GM21723 (cell line): ENCODE data around the gene ATP12A.

ENCODE experiments used
- ATAC-seq: cut with Tn5 transposase; IDR thresholded peaks from one replicate; pipeline ENCODE4 v1.9.1; 2021; ENCODE audit warnings: mild to moderate bottlenecking, moderate library complexity; ENCODE audit not compliant: unreplicated experiment

ATP12A gene

GRCh38 chr13:24680258-24680920 lies at the start of gene ATP12A:
ATP12A (plus strand) TSS chr13:24680408; CDS start chr13:24680744, 336 bp downstream.
- ATAC-seq: no peak

GRCh38 chr13:24630851-24631620 lies 49.2 kb upstream of the ATP12A start:
- ATAC-seq: no peak

DNA sequence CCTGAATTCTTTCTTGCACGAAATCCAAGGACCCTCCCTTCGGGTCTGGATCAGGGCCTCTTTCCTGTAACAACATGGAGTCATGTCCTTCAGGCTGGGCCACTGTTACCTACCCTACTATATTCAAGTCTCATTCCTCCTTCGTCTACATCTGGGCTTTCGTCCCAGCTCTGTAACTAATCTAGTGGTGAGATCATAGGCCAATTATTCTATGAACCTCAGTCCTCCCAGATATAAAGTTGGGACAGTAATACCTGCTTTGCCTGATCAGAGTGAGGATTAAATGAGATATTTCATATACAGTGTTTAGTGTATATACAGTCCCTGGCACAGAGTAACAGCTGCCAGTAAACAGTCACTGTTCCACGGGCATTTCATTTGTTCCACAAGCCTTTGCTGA lies 48.3 kb upstream of the ATP12A start:
- ATAC-seq: no peak

- ATAC-seq: no peak
These were observed 47.7 kb upstream of the ATP12A start for GRCh38 chr13:24632382-24633121.

GRCh38 chr13:24636776-24637175 lies 43.4 kb upstream of the ATP12A start:
- no peak for ATAC-seq

GRCh38 chr13:24638096-24638495 lies 42.1 kb upstream of the ATP12A start:
- no peak for ATAC-seq

DNA sequence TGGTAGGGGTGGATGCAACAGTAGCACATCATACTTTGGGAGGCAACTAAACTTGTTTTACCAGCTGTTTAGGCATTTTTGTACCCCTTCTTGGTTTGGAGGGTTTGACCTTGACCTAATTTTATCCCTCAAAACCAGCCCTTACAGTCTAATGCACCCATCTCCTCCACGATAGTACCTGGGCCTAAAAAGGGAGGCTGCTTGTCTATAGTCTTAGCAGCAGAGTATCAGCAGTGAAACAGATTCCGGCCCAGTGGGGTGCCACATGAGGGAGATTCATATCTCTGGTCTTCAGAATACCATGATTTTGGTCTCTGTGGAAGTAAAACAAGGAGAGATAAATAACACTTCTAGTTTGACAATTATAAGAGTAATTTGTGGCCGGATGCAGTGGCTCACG lies 39.5 kb upstream of the ATP12A start:
- ATAC-seq: no peak

GRCh38 chr13:24642219-24642618 lies 38.0 kb upstream of the ATP12A start:
- ATAC-seq: no peak

GRCh38 chr13:24644036-24644435 lies 36.2 kb upstream of the ATP12A start:
- no peak for ATAC-seq

- ATAC-seq: no peak
These were observed 31.9 kb upstream of the ATP12A start for GRCh38 chr13:24648271-24648670.

DNA sequence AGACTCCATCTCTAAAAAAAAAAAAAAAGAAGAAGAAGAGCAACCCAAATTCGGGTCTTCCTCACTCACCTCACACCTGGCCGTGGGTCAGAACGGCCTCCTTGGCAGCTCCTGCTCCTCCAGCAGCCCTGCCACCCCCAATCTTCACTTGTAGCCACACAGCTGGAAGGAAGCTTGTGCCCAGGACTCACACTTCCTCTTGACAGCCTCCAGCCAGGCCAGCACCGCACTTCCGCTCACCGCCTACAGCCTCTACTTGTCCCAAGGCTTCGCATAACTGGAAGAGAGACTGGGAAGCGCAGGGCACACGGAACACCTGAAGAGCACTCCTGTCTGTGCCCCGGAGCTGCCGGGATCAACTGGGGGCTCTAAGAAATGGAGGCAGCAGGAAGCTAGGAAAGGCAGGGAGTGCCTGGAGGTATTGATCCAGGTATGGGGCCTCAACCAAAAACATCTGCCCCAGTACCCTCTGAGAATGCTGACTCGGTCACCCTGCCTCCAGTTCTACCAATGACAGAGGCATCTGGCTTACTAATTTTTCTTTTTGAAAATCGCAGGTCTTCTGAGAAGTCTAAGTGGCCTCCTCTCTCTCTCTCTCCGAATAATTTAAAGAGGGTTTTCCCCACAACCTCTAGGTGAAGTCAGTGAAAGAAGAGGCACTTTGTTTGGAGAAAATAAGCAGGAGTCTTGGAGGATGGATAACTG lies 31.1 kb upstream of the ATP12A start:
- no peak for ATAC-seq

DNA sequence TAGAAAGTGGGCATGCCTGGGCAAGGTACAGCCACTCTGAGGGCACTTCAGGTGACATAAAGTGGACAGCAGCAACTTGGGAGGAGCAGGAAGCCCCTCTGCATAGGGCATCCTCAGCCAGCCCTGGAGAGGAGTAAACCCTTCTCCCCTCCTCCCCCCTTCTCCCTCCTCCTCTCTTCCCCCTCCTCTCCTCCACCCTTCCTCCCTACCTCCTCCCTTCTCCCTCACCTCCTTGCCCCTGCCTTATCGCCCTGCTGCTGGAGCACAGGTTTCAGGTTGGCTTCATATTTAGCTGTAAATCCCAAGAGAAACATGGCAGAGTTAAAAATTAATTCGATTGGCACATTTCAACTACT lies 30.5 kb upstream of the ATP12A start:
- ATAC-seq: no peak

DNA sequence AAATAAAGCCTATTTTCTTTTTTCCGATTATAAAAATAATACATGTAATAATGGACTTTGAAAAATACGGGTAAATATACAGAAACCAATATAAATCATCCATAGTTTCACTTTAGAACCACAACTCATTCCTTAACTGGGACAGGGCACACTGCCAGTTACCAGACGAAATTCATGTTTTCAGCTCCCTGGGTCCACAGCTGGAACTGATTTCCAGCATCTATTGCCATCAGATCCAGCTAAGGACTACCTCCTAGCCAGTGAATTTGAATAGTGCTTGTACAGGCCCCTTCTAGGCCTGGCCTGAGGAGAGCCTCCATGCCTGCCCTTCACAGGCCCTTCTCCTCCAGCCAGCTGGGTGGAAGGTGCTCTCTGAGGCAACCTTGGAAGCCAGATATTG lies 30.0 kb upstream of the ATP12A start:
- ATAC-seq: no peak

GRCh38 chr13:24651718-24652345 lies 28.4 kb upstream of the ATP12A start:
- ATAC-seq: no peak

DNA sequence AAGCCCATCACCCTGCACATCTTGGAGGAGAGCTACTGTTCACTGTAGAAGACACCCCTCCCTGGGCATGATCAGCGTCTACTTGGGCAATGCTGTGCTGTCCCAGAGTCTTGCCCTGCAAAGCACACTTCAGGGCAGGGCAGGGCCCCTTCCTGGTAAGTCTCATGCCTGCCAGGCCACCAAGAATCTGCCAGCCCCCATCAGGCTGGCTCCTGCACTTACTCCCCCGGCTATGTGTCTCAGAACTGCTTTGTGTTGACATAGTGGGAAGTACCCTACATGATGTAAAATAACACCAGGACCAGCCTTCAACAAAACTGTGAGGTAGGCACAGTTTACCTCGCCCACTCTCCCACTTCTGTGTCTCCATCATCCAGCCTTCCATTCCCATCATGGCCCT lies 27.8 kb upstream of the ATP12A start:
- no peak for ATAC-seq

DNA sequence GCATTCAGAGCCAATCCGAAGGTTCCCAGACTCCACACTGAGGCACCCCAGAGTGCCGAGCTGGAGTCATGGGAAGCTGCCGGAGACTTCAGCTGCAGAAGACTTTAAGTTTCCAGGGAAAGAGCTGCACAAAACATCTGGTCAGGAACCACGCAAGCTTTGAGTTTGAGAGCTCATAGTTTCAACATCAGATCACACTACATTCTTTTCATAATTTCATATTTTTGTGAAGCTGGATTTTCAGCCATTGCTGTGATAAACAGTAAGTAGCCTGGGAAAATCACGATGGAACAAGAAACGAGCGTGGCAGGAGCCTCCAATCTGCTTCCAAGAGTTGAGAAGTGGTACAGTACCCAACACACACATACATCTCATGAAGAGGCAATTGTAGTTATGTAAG lies 25.5 kb upstream of the ATP12A start:
- no peak for ATAC-seq

GRCh38 chr13:24659239-24659638 lies 21.0 kb upstream of the ATP12A start:
- ATAC-seq: no peak

DNA sequence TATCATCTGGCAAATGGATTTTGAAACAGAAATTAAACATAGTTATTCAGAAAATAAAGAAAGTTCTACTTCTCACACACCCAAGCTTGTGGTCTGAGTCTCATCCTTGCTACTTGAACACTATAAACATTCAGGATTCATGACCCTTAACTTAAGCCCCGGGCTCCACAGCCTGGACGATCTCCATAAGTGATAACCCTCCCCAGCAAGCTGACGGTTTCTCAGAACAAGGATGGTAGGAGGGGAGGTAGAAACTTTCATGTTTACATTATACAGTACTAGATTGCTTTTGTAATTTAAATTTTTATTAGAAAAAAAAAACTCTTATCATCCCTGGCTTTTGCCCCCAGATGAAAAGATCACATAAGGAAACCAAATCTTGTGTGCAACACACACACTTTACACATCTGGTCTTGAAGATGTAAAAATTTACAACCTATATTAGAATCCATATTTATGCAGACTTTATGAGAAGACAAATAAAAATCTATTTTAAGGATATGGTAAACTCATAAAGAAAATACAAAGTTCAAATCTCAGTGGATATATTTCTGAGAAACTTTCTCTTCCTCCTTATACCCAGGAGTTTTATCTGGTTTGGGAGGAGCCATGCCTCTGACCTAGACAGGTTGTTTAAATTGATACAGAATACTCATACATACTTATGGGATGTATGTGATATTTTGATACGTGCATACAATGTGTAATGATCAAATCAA lies 20.0 kb upstream of the ATP12A start:
- no peak for ATAC-seq

DNA sequence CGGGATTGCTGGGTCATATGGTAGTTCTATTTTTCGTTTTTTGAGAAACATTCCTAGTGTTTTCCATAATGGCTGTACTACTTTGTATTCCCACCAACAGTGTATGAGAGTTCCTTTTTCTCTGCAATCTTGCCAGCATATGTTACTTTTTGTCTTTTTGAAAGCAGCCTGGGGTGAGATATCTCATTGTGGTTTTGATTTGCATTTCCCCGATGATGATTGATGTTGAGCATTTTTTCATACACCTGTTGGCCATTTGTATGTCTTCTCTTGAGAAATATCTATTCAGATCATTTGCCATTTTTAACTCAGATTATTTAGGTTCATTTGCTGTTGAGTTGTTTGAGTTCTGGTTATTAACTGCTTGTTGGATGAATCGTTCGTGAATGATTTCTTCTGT lies 18.5 kb upstream of the ATP12A start:
- ATAC-seq: no peak
